PC-9 (cell line): Measurements from ENCODE around the gene BBS9.

Experiments used
- EZH2 ChIP-seq: fragments of 200-600 bp; sonication (generic); IDR thresholded peaks from 2 replicates; pipeline ENCODE4 v1.8.0; 2017; ENCODE audit warnings: antibody characterized with exemption, low read depth
- TF ChIP-seq, protein P1 (sequence below): fragments of 200-600 bp; sonication (generic); conservative IDR thresholded peaks from 2 replicates; pipeline ENCODE4 v1.6.1; 2017; ENCODE audit warnings: mixed run types, antibody characterized with exemption, mild to moderate bottlenecking, moderate library complexity

DNA sequence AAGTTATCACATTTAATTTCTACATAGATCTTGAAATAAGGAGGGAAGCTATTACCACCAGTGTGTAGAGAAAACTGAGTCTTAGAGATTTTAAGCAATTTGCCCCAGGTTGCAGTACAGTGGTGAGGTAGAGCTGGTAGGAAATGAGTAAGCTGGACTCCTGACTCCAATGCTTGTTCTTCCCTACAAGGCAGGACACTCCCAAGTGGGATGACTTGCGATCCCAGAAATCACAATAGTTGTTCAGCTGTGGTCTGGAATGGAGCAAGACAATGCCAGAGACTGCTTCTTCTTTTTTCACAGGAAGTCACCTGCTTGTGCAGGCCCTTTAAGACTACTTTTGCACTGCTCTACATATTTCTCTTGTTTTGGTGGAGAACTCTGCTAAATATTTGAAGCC, 448.8 kb downstream of the BBS9 start:
- TF ChIP-seq, protein P1, sequence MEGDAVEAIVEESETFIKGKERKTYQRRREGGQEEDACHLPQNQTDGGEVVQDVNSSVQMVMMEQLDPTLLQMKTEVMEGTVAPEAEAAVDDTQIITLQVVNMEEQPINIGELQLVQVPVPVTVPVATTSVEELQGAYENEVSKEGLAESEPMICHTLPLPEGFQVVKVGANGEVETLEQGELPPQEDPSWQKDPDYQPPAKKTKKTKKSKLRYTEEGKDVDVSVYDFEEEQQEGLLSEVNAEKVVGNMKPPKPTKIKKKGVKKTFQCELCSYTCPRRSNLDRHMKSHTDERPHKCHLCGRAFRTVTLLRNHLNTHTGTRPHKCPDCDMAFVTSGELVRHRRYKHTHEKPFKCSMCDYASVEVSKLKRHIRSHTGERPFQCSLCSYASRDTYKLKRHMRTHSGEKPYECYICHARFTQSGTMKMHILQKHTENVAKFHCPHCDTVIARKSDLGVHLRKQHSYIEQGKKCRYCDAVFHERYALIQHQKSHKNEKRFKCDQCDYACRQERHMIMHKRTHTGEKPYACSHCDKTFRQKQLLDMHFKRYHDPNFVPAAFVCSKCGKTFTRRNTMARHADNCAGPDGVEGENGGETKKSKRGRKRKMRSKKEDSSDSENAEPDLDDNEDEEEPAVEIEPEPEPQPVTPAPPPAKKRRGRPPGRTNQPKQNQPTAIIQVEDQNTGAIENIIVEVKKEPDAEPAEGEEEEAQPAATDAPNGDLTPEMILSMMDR: no peak
- TF ChIP-seq EZH2: no peak
